ENCODE results near the gene TGFBR2.

DNA sequence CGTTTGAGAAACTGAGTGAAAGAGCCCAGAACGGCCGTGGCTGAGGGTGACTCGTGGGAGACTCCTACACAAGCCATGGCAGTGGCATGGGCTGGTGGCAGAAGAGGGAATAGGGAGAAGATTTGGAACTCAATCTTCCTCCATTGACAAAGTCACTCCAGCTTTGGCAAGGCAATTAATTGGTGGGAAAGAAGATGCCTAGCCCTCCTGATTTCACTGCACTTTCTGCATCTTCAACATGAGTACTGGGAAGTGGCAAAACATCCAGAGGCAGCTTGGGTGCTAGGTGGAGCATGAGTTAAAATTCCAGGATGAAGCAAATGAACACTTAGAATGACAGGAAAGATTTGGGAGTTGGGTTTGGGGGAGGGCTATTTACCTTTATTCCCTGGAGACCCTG lies 1.4 kb upstream of the TGFBR2 start:
- TF ChIP-seq JUND (IDR thresholded peaks at IDR 0.05): no peak
- TF ChIP-seq, protein P1, sequence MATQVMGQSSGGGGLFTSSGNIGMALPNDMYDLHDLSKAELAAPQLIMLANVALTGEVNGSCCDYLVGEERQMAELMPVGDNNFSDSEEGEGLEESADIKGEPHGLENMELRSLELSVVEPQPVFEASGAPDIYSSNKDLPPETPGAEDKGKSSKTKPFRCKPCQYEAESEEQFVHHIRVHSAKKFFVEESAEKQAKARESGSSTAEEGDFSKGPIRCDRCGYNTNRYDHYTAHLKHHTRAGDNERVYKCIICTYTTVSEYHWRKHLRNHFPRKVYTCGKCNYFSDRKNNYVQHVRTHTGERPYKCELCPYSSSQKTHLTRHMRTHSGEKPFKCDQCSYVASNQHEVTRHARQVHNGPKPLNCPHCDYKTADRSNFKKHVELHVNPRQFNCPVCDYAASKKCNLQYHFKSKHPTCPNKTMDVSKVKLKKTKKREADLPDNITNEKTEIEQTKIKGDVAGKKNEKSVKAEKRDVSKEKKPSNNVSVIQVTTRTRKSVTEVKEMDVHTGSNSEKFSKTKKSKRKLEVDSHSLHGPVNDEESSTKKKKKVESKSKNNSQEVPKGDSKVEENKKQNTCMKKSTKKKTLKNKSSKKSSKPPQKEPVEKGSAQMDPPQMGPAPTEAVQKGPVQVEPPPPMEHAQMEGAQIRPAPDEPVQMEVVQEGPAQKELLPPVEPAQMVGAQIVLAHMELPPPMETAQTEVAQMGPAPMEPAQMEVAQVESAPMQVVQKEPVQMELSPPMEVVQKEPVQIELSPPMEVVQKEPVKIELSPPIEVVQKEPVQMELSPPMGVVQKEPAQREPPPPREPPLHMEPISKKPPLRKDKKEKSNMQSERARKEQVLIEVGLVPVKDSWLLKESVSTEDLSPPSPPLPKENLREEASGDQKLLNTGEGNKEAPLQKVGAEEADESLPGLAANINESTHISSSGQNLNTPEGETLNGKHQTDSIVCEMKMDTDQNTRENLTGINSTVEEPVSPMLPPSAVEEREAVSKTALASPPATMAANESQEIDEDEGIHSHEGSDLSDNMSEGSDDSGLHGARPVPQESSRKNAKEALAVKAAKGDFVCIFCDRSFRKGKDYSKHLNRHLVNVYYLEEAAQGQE (IDR thresholded peaks at IDR 0.05): no peak
- TF ChIP-seq, protein P2, sequence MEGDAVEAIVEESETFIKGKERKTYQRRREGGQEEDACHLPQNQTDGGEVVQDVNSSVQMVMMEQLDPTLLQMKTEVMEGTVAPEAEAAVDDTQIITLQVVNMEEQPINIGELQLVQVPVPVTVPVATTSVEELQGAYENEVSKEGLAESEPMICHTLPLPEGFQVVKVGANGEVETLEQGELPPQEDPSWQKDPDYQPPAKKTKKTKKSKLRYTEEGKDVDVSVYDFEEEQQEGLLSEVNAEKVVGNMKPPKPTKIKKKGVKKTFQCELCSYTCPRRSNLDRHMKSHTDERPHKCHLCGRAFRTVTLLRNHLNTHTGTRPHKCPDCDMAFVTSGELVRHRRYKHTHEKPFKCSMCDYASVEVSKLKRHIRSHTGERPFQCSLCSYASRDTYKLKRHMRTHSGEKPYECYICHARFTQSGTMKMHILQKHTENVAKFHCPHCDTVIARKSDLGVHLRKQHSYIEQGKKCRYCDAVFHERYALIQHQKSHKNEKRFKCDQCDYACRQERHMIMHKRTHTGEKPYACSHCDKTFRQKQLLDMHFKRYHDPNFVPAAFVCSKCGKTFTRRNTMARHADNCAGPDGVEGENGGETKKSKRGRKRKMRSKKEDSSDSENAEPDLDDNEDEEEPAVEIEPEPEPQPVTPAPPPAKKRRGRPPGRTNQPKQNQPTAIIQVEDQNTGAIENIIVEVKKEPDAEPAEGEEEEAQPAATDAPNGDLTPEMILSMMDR (IDR thresholded peaks at IDR 0.05; ENCODE audit: low read depth, low read length, missing input control): no peak
- TF ChIP-seq TAF1 (conservative IDR thresholded peaks at IDR 0.05): no peak
- TF ChIP-seq, protein P3, sequence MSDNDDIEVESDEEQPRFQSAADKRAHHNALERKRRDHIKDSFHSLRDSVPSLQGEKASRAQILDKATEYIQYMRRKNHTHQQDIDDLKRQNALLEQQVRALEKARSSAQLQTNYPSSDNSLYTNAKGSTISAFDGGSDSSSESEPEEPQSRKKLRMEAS (IDR thresholded peaks at IDR 0.05): no peak
- TF ChIP-seq RAD21 (IDR thresholded peaks at IDR 0.05): no peak
- no peak for TF ChIP-seq SP1 (IDR thresholded peaks at IDR 0.05)
- TF ChIP-seq ZBTB33 (IDR thresholded peaks at IDR 0.05): no peak
- TF ChIP-seq, protein P4, sequence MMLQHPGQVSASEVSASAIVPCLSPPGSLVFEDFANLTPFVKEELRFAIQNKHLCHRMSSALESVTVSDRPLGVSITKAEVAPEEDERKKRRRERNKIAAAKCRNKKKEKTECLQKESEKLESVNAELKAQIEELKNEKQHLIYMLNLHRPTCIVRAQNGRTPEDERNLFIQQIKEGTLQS (IDR thresholded peaks at IDR 0.05): no peak
